Choroid plexus epithelial cell (primary cell): ENCODE data around the gene RBMS3.

ENCODE experiments used
- DNase-seq: peaks from one replicate; pipeline ENCODE4 v3.0.0-alpha.2; 2010; ENCODE audit warnings: low read depth
- H3K4me3 ChIP-seq: 2 replicates; pipeline ENCODE4 v1.5.1; 2011; ENCODE audit warnings: low read depth, mild to moderate bottlenecking, control low read depth, low read length, moderate library complexity
- TF ChIP-seq, protein P1 (sequence below): conservative IDR thresholded peaks from 2 replicates; pipeline ENCODE4 v1.5.1; 2011; ENCODE audit warnings: low read depth, mild to moderate bottlenecking, control low read depth, inconsistent platforms, low read length, moderate library complexity

Gene RBMS3

DNA sequence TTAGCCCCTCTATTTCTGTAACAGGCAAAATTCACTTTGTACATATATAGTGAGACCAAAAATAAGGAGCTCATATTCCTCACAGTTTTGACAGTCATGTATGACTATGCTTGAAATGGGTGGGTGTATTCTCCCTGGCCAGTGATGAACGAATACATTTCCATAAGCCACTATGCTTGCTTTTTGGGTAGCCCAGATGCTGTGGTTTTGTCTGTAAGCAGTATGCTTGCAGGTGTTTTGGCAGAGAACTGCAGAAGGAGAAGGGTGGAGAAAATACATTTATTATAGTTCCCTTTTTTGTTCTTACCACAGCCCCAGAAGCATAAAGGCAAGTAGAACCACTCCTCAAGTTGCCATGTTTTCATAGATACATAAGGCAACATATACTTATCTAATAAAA is 131.2 kb downstream of the RBMS3 start:
- DNase-seq: no peak
- TF ChIP-seq, protein P1, sequence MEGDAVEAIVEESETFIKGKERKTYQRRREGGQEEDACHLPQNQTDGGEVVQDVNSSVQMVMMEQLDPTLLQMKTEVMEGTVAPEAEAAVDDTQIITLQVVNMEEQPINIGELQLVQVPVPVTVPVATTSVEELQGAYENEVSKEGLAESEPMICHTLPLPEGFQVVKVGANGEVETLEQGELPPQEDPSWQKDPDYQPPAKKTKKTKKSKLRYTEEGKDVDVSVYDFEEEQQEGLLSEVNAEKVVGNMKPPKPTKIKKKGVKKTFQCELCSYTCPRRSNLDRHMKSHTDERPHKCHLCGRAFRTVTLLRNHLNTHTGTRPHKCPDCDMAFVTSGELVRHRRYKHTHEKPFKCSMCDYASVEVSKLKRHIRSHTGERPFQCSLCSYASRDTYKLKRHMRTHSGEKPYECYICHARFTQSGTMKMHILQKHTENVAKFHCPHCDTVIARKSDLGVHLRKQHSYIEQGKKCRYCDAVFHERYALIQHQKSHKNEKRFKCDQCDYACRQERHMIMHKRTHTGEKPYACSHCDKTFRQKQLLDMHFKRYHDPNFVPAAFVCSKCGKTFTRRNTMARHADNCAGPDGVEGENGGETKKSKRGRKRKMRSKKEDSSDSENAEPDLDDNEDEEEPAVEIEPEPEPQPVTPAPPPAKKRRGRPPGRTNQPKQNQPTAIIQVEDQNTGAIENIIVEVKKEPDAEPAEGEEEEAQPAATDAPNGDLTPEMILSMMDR: no peak
- no peak overlapping the region for H3K4me3 ChIP-seq

GRCh38 chr3:29414468-29415224 is 133.8 kb downstream of the RBMS3 start:
- TF ChIP-seq, protein P1: no peak
- DNase-seq: no peak
- H3K4me3 ChIP-seq: no peak overlapping the region

- H3K4me3 ChIP-seq: no peak overlapping the region
- TF ChIP-seq, protein P1: no peak
- no peak for DNase-seq
These were observed 134.8 kb downstream of the RBMS3 start for GRCh38 chr3:29415482-29416223.

- no peak for DNase-seq
- TF ChIP-seq, protein P1: no peak
- H3K4me3 ChIP-seq: no peak overlapping the region
These were observed 135.6 kb downstream of the RBMS3 start for GRCh38 chr3:29416514-29416913.

DNA sequence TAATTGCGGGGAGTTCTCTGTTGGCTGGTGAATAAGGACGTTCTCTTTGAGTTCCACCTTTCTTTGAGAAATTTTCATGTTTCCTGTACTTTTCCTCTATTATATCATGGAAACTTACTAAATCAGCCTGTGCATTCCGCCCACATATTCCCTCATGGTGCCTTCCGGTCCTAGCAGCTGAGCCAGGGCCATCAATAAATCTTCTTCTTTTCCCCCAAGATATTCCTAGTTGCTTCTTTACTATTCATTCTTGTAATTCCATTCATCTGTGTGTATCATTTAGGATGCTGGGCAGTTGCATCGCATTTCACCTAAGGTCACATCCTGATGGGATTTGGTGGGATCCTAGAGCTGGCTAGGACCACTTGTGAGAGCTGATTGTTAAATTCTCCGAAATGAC is 139.2 kb downstream of the RBMS3 start:
- H3K4me3 ChIP-seq: no peak overlapping the region
- DNase-seq: no peak
- TF ChIP-seq, protein P1: no peak

DNA sequence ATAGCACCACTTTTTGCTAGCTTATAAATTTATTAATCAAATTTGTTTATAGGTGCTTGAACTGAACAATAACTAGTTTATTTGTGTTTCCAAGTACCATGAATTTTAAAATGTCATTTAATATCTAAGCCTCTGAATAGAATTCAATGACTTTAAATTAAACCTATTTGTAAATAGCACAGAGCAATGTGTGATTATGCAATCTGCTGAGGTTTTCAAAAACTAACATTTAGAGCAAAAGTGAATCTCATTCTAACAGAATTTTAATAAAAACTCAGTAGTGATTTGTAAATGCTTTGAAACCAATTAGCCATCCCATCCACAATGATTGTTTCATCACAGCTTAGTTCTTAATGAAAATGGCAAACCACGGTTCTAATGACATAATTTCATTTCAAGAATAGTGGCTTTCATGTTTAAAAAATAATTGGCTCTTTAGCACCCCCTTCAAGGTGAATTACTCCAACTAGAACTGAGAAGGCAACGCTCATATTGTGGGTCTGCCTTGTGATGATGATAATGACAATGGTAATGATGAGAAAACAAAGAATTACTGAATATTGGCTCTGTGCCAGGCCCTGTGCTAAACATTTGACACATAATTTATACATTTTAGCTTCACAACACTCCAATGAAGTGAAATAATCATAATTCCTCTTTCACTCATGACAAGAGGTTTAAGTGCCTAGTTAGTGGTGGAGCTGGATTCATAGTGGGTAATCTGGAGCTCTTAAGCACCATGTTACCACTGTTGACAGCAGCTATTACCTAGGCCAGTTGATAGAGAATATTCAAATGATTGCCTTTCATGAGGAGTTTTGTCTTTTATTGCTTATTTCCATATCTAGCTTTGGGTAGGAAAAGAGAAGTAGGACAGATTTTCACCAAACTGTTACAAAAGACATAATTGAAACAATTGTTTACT is 145.7 kb downstream of the RBMS3 start:
- no peak overlapping the region for H3K4me3 ChIP-seq
- DNase-seq: peak; percentile 28
- TF ChIP-seq, protein P1: no peak
